Fibroblast of skin of abdomen (primary cell): Measurements from ENCODE around the gene SPINT1.
A peak's percentile ranks its signal among the peaks of the same experiment; 100 is the strongest.

Experiments used
- DNase-seq: peaks from one replicate; pipeline ENCODE4 v3.0.0-alpha.2; 2013

The SPINT1 gene

DNA sequence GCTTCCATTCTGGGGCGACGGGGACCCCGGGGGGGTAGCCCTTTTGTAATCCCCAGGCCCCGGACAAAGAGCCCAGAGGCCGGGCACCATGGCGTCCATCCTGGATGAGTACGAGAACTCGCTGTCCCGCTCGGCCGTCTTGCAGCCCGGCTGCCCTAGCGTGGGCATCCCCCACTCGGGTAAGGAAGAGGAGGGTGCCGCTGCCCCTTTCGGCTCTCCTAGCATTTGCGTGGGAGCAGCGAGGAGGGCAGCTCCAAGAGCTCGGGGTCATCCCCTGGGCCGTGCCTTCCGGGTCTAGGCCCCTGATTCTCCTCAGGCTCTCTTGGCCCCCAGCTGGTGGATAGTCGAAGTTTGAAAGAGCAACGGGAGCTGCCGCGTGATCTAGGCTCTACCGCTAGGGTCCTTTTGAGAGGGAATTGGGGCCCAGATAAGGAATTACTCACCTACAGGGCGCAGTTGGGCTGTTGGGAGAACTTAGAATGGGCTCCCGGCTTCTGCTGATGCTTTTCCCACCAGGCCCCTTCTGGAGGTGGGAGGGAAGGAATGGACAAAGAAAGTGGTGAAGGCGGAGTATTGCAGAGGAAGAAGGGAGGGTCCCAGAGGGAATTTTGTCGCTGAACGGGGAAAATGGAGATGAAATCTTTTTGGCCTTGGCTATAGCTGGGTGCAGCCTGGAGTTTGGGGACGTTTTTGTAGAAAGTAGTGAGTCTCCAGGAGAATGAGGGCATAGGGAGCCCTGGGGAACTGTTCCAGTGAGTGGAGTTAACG, 51.0 kb downstream of the SPINT1 start:
- peak; percentile 75 for DNase-seq

DNA sequence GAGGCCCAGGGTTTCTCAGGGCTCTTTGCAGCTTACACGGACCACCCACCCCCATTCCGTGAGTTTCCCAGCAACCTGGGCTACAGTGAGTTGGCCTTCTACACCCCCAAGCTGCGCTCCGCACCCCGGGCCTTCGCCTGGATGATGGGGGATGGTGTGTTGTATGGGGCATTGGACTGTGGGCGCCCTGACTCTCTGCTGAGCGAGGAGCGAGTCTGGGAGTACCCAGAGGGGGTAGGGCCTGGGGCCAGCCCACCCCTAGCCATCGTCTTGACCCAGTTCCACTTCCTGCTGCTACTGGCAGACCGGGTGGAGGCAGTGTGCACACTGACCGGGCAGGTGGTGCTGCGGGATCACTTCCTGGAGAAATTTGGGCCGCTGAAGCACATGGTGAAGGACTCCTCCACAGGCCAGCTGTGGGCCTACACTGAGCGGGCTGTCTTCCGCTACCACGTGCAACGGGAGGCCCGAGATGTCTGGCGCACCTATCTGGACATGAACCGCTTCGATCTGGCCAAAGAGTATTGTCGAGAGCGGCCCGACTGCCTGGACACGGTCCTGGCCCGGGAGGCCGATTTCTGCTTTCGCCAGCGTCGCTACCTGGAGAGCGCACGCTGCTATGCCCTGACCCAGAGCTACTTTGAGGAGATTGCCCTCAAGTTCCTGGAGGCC, 55.8 kb downstream of the SPINT1 start:
- no peak for DNase-seq

DNA sequence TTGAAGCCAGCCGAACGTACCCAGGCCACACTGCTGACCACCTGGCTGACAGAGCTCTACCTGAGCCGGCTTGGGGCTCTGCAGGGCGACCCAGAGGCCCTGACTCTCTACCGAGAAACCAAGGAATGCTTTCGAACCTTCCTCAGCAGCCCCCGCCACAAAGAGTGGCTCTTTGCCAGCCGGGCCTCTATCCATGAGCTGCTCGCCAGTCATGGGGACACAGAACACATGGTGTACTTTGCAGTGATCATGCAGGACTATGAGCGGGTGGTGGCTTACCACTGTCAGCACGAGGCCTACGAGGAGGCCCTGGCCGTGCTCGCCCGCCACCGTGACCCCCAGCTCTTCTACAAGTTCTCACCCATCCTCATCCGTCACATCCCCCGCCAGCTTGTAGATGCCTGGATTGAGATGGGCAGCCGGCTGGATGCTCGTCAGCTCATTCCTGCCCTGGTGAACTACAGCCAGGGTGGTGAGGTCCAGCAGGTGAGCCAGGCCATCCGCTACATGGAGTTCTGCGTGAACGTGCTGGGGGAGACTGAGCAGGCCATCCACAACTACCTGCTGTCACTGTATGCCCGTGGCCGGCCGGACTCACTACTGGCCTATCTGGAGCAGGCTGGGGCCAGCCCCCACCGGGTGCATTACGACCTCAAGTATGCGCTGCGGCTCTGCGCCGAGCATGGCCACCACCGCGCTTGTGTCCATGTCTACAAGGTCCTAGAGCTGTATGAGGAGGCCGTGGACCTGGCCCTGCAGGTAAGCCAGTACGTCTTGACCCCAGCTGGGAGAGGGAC, 56.6 kb downstream of the SPINT1 start:
- DNase-seq = no peak

DNA sequence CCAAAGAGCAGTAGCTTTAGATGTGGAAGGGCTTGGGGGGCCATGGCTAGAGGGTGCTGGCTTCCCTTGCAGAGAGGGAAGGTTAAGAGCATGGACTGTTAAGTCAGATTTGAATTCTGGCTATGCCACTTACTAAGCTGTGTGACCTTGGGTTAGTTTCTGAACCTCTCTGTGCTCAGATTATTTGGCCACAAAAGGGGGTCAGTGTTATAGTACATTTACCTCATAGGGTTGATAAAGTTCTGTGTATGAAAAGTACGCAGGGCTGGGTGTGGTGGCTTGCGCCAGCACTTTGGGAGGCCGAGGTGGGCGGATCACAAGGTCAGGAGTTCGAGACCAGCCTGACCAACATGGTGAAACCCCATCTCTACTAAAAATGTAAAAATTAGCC, 57.2 kb downstream of the SPINT1 start:
- no peak for DNase-seq

DNA sequence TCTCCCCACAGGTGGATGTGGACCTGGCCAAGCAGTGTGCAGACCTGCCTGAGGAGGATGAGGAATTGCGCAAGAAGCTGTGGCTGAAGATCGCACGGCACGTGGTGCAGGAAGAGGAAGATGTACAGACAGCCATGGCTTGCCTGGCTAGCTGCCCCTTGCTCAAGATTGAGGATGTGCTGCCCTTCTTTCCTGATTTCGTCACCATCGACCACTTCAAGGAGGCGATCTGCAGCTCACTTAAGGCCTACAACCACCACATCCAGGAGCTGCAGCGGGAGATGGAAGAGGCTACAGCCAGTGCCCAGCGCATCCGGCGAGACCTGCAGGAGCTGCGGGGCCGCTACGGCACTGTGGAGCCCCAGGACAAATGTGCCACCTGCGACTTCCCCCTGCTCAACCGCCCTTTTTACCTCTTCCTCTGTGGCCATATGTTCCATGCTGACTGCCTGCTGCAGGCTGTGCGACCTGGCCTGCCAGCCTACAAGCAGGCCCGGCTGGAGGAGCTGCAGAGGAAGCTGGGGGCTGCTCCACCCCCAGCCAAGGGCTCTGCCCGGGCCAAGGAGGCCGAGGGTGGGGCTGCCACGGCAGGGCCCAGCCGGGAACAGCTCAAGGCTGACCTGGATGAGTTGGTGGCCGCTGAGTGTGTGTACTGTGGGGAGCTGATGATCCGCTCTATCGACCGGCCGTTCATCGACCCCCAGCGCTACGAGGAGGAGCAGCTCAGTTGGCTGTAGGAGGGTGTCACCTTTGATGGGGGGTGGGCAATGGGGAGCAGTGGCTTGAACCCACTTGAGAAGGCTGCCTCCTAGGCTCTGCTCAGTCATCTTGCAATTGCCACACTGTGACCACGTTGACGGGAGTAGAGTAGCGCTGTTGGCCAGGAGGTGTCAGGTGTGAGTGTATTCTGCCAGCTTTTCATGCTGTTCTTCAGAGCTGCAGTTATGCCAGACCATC, 59.0 kb downstream of the SPINT1 start:
- DNase-seq = no peak

DNA sequence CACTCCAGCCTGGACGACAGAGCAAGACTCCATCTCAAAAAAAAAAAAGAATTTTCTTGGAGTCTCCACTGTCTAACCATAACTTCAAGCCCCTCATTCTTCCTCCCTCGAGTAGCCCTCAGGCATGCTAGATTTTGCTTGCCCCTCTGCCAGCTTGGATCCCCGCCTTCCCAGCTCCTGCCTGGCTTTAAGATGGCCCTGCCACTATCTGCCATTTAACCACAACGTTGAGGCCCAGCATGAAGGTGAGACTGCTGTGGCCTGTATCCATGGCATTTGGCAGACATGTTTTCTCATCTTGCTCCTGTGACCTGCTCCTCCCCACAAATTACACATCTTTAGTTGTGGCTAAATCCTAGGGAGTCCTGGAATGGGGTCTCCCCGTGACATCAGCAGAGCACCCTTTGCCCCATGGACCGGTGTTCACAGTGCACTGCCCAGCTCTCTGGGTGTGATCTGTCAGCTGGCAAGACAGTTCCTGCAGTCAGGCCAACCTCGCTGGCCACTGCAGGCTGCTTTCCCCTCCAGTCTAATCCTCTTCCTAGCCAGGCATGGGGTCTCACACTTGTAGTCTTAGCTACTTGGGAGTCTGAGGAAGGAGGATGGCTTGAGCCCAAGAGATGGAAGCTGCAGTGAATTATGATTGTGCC, 60.8 kb downstream of the SPINT1 start:
- no peak for DNase-seq

DNA sequence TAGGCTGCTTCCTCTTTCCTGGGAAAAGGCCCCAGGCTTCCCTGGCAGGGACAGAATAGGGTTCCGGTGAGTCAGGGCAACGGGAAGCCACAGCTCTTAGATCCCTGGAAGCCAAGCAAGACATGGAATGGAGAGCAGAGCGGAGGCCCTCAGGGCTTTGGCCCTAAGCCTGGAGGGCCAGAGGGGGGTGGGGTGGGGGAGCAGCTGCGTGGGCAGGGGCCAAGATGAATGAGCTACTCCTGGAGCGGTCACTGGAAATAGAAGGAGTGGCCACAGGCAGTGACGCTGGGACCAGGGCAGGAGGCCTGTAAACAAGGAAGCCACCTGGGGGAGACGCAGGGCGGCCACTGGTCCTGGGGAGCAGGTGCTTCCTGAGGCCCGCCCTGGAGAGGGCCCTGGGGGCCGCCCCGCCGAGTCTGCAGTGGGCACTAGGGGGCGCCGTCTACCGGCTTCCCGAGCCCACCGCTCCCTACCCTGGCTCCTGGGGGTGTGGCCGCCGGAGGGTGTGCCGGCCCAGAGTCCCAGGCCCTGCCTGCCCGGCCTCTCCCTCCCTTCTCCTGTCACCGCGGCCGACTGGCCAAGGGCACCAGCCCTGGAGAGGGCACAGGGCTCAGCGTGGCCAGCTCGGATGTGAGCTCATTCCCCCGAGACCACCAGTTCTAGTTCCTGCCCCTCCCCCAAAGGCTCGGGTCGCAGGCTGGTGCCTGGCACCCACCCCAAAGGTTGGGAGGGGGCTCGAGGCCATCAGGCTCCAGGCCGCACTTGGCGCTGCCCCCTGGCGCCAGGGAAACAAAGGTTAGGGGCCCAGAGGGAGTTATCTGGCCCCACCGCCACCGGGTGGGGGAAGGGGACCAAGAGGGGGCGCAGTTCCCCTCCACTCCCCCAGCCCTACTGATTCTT, 62.5 kb downstream of the SPINT1 start:
- peak; percentile 88 for DNase-seq

DNA sequence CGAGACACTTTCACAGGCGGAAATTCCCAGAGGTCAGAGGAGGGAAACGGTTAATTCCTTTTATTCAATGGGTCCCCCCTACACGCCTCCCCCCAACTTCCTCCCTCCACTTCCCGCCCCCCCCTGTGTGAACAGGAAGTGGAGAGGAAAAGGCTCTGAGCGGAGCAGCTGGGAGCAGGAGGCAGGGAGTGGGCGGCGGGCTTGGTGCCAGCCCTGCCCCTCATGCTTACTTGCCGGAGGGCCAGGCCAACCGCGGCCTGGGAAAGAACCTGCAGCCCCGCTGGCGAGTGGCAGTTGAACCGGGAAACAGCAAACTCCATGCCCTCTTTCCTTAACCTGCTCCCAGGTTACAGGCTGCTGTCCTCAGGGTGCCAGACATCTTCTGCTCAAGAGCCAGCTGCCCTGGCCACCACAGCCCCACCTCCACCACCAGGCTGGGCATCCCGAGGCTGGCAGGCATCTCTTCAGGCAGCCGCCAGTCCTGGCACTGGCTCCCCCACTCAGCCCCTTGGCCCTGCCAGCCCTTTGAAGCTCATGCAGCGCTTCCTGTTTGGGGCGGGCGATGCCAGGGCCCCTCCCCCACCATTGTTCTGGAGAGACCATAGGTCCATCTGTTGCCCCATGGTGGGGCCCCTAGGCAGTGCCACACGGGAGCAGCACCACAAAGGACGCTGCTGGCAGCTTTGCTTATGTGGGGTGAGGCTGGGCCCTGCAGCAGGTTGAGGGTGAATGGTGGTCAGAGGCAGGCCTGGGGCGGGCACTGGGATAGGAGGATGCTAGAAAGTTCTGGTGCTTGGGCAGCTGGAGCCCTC, 63.3 kb downstream of the SPINT1 start:
- peak; percentile 17 for DNase-seq
